Gastroesophageal sphincter (tissue), 4 donors: ENCODE measurements around the gene DPYD. TPM values are rescaled to one million over a fixed set of nuclear protein-coding genes. Genes with fewer than 3 reads are reported as not detected.

Experiments used
- ATAC-seq: fragments of 150-250 bp; one replicate; pipeline ENCODE4 v1.9.1; 2016; ENCODE audit warnings: mild to moderate bottlenecking, moderate library complexity
- H3K27ac ChIP-seq, 4 donors: fragments of 200-600 bp; sonication (generic) in 3 of 4; 1 replicate in 3 of 4; 2 replicates in 1 of 4; pipeline ENCODE4 v1.5.1; 2016 to 2019
- H3K27me3 ChIP-seq: fragments of 200-600 bp; sonication (generic); one replicate; pipeline ENCODE4 v1.5.1; 2019
- H3K36me3 ChIP-seq, 2 donors: fragments of 200-600 bp; sonication (generic); one replicate each; pipeline ENCODE4 v1.5.1; 2019; ENCODE audit warnings: control low read depth in 1 of 2
- H3K4me1 ChIP-seq, 3 donors: fragments of 200-600 bp; sonication (generic); 1 replicate in 2 of 3; 2 replicates in 1 of 3; pipeline ENCODE4 v1.5.1; 2016 to 2019; ENCODE audit warnings: control low read depth in 2 of 3
- H3K4me3 ChIP-seq, 2 donors: fragments of 200-600 bp; sonication (generic); one replicate each; pipeline ENCODE4 v1.5.1; 2019; ENCODE audit warnings: mild to moderate bottlenecking in 1 of 2, moderate library complexity in 1 of 2
- H3K9me3 ChIP-seq, 3 donors: fragments of 200-600 bp; sonication (generic); one replicate each; pipeline ENCODE4 v1.5.1; 2017 to 2019; ENCODE audit warnings: control low read depth in 2 of 3
- CTCF ChIP-seq, 4 experiments: fragments of 200-600 bp in 2 of 4; fragments of 450-650 bp in 2 of 4; sonication (generic) in 1 of 4; IDR thresholded peaks; one replicate each; pipeline ENCODE4 v1.5.1; 2017 to 2019; ENCODE audit warnings: antibody characterized with exemption in 4 of 4, mild to moderate bottlenecking in 2 of 4, moderate library complexity in 2 of 4
- EP300 ChIP-seq: sonication (generic); formaldehyde crosslinking; IDR thresholded peaks from one replicate; pipeline ENCODE4 v1.6.1; 2017; ENCODE audit warnings: antibody characterized with exemption, mild to moderate bottlenecking
- POLR2A ChIP-seq, 2 donors: fragments of 450-650 bp; IDR thresholded peaks; one replicate each; pipeline ENCODE4 v1.6.1; 2017; ENCODE audit warnings: antibody characterized with exemption in 2 of 2, mild to moderate bottlenecking in 2 of 2, moderate library complexity in 1 of 2
- POLR2AphosphoS5 ChIP-seq: sonication (generic); formaldehyde crosslinking; IDR thresholded peaks from one replicate; pipeline ENCODE4 v1.6.1; 2017; ENCODE audit warnings: antibody characterized with exemption
- WGBS, 2 donors: methylation state at CpG; one replicate each; pipeline ENCODE4 v1.1.5; 2018; ENCODE audit warnings: low coverage in 1 of 2; 5-methylcytosine and 5-hydroxymethylcytosine counted together
- total RNA-seq, 4 donors: library from RNA; depleted of rRNA; stranded (reverse); fragments of >200 nt; gene quantifications; one replicate each; pipeline ENCODE4 v1.1.0, GENCODE V29; 2016

DPYD gene
- total RNA-seq, 4 donors from 2014 or later = 31.2 to 53.0 (median 43.2) TPM

GRCh38 chr1:97567000-97567749 lies 353.7 kb downstream of the DPYD start:
- TF ChIP-seq EP300 (no peak), POLR2A (IDR thresholded peaks at IDR 0.05) (no peak)
- 91 to 96% methylated on average over 3 to 4 of the region's 4 CpGs for WGBS, 2 donors
- H3K27me3 ChIP-seq = no peaks in the 10 kb centered on the region
- H3K4me3 ChIP-seq = no peak overlapping the region
- no peak overlapping the region for H3K27ac ChIP-seq
- no peaks in the 10 kb centered on the region for H3K36me3 ChIP-seq
- ATAC-seq = no peak
- no peaks in the 10 kb centered on the region for H3K4me1 ChIP-seq
- H3K9me3 ChIP-seq = no peaks in the 10 kb centered on the region

- no peak overlapping the region for H3K4me3 ChIP-seq
- no peak for TF ChIP-seq POLR2AphosphoS5
- ATAC-seq = no peak
- H3K27ac ChIP-seq = no peak overlapping the region
- no peaks in the 10 kb centered on the region for H3K9me3 ChIP-seq
- 68 to 75% methylated on average over 5 of the region's 5 CpGs for WGBS, 2 donors
- H3K4me1 ChIP-seq = no peaks in the 10 kb centered on the region
- no peaks in the 10 kb centered on the region for H3K27me3 ChIP-seq
- H3K36me3 ChIP-seq = peaks cover 0 to 3% of the 10 kb centered on the region in 2 donors
Observed at GRCh38 chr1:97565886-97566285, 354.9 kb downstream of the DPYD start.

GRCh38 chr1:97563926-97564325 lies 356.9 kb downstream of the DPYD start:
- no peaks in the 10 kb centered on the region for H3K27me3 ChIP-seq
- H3K4me1 ChIP-seq = no peaks in the 10 kb centered on the region
- no peak for ATAC-seq
- H3K27ac ChIP-seq = no peak overlapping the region
- H3K36me3 ChIP-seq = peaks cover 0 to 5% of the 10 kb centered on the region in 2 donors
- TF ChIP-seq POLR2AphosphoS5 (no peak), POLR2A (IDR thresholded peaks at IDR 0.05) (no peak), EP300 (no peak), CTCF (IDR thresholded peaks at IDR 0.05) (no peak)
- WGBS, 2 donors = 97 to 98% methylated on average over 4 of the region's 4 CpGs
- H3K4me3 ChIP-seq = no peak overlapping the region
- no peaks in the 10 kb centered on the region for H3K9me3 ChIP-seq

GRCh38 chr1:97562081-97562480 lies 358.8 kb downstream of the DPYD start:
- H3K27me3 ChIP-seq = no peaks in the 10 kb centered on the region
- H3K4me1 ChIP-seq = no peaks in the 10 kb centered on the region
- no peak overlapping the region for H3K4me3 ChIP-seq
- ATAC-seq = no peak
- H3K27ac ChIP-seq = no peak overlapping the region
- TF ChIP-seq POLR2AphosphoS5 = no peak
- no peak for TF ChIP-seq CTCF (IDR thresholded peaks at IDR 0.05)
- TF ChIP-seq EP300 = no peak
- no peak for TF ChIP-seq POLR2A (IDR thresholded peaks at IDR 0.05)
- H3K36me3 ChIP-seq = peaks cover 0 to 5% of the 10 kb centered on the region in 2 donors
- H3K9me3 ChIP-seq = no peaks in the 10 kb centered on the region

- H3K27me3 ChIP-seq = no peaks in the 10 kb centered on the region
- H3K4me3 ChIP-seq = no peak overlapping the region
- TF ChIP-seq EP300 (no peak), POLR2A (IDR thresholded peaks at IDR 0.05) (no peak), CTCF (IDR thresholded peaks at IDR 0.05) (no peak), POLR2AphosphoS5 (no peak)
- H3K27ac ChIP-seq = no peak overlapping the region
- ATAC-seq = no peak
- H3K36me3 ChIP-seq = peaks cover 0 to 5% of the 10 kb centered on the region in 2 donors
- 93 to 100% methylated on average over 4 of the region's 4 CpGs for WGBS, 2 donors
- no peaks in the 10 kb centered on the region for H3K4me1 ChIP-seq
- H3K9me3 ChIP-seq = no peaks in the 10 kb centered on the region
Observed at GRCh38 chr1:97560714-97561113, 360.1 kb downstream of the DPYD start.

GRCh38 chr1:97553971-97554370 lies 366.9 kb downstream of the DPYD start:
- no peak overlapping the region for H3K4me3 ChIP-seq
- H3K36me3 ChIP-seq = peaks cover 0 to 6% of the 10 kb centered on the region in 2 donors
- TF ChIP-seq EP300 (no peak), CTCF (IDR thresholded peaks at IDR 0.05) (no peak)
- no peaks in the 10 kb centered on the region for H3K9me3 ChIP-seq
- H3K27ac ChIP-seq = no peak overlapping the region
- no peak for ATAC-seq
- 77 to 80% methylated on average over 2 of the region's 2 CpGs for WGBS, 2 donors
- no peaks in the 10 kb centered on the region for H3K4me1 ChIP-seq
- H3K27me3 ChIP-seq = no peaks in the 10 kb centered on the region
